SH-SY5Y (cell line): ENCODE measurements around the gene ARID3B.

Experiments used
- GATA2 ChIP-seq: IDR thresholded peaks from 2 replicates; pipeline ENCODE4 v1.6.1; 2011; ENCODE audit warnings: mild to moderate bottlenecking, low read depth, low read length
- GATA3 ChIP-seq: IDR thresholded peaks from 2 replicates; pipeline ENCODE4 v1.6.1; 2011; ENCODE audit warnings: low read depth, mild to moderate bottlenecking, low read length, moderate library complexity

GRCh38 chr15:74565381-74566085 is 24.5 kb downstream of the ARID3B start:
- no peak for TF ChIP-seq GATA3
- TF ChIP-seq GATA2 = no peak
